GM19099 (cell line): ENCODE results near the gene KCNH1.

Source experiments
- POLR2A ChIP-seq: IDR thresholded peaks from 3 replicates; pipeline ENCODE4 v1.6.1; 2011; ENCODE audit warnings: low read depth; ENCODE audit not compliant: insufficient read length; ENCODE audit errors: extremely low read depth

The KCNH1 gene

DNA sequence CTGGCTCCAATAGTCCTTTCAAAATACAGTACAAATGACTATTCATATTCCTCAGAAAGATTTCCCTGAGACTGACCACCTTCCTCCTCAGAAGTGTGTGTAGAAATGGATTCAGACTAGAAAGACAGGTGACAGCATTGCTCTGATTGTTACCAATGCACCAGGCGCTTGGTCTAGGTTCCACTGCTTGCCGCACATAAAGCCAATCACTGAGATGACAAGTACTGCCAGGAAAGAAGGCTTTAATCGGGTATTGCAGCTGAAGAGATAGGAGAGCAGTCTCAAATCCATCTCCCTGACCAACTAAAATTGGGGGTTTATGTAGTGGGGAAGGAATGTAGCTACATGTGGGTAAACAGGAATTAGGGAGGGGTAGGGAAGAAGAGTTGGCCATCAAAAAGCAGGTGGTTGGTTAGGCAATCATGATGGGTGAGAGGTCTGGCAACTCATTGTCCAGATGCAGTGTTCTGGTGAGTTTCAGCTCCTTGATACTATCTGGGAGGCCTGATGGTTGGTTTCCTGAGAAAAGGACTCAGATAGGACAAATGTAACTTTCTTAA, 98.0 kb downstream of the KCNH1 start:
- TF ChIP-seq POLR2A, result no peak

- TF ChIP-seq POLR2A, result no peak
Observed at GRCh38 chr1:211033921-211034525, 99.9 kb downstream of the KCNH1 start.

GRCh38 chr1:211024901-211025300, 109.0 kb downstream of the KCNH1 start:
- no peak for TF ChIP-seq POLR2A

DNA sequence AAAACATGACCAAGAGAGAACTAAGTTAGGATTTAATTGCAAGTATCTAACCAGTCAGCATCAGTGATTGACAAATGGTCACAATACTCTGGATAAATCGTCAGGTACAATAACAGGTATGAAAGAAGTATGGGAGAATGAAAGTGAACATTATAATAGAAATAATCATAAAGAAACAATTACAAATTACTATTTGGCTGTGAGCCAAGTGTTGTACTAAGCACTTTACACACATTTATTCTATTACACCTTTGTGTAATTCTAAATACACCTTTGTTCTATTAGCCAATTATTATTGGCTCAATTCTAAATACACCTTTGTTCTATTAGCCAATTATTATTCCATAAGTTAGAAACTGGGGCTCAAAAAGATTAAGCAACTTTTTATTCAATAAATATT, 114.7 kb downstream of the KCNH1 start:
- no peak for TF ChIP-seq POLR2A

- TF ChIP-seq POLR2A, result no peak
Observed at GRCh38 chr1:211018690-211019089, 115.3 kb downstream of the KCNH1 start.

DNA sequence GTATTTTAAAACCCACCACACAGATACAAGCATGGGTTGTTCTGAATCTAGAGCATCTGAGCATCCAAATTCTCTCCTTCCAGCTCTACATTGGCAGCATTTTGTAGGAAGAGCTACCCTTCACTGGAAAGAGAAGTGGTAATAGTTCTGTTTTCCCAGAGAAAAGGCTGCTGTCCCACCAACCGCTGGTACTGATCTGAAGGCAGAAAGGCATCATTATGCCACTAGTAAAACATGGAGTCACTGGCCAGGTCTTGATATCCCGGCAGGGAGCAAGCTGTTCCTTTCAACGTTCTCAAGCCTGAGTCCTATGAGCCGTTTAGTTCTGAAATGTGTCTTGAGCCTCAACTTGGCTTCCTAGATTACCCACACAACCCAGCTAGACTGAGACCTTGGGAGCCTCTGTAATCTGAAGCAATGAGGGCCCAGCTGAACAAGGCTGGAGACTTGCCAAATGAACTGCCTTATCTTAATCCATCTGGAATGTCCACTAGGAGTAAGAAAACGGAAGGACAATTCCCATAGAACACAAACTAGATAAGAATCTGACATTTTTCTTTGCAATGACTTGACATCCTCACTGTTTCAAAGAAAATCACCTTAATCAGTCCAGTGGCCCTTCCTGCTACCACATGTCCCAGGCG, 116.8 kb downstream of the KCNH1 start:
- no peak for TF ChIP-seq POLR2A

DNA sequence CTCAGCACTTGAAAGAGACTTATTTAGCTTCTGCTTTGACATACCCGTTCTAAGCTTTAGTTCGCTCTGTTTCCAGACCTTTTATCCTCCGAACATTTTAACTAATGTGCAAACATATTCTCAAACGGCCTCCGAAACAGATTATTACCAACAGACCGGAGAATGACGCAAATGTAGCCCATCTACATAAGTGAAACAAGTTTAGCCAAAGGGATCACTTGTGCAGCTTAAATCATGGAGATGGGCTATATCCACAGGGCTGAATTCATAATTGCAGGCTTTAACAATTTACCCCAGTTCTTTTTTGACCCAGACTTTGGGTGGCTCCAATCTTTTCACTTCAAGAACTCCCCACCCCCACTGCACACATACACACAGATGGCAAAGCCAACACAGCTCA, 119.7 kb downstream of the KCNH1 start:
- TF ChIP-seq POLR2A, result no peak

DNA sequence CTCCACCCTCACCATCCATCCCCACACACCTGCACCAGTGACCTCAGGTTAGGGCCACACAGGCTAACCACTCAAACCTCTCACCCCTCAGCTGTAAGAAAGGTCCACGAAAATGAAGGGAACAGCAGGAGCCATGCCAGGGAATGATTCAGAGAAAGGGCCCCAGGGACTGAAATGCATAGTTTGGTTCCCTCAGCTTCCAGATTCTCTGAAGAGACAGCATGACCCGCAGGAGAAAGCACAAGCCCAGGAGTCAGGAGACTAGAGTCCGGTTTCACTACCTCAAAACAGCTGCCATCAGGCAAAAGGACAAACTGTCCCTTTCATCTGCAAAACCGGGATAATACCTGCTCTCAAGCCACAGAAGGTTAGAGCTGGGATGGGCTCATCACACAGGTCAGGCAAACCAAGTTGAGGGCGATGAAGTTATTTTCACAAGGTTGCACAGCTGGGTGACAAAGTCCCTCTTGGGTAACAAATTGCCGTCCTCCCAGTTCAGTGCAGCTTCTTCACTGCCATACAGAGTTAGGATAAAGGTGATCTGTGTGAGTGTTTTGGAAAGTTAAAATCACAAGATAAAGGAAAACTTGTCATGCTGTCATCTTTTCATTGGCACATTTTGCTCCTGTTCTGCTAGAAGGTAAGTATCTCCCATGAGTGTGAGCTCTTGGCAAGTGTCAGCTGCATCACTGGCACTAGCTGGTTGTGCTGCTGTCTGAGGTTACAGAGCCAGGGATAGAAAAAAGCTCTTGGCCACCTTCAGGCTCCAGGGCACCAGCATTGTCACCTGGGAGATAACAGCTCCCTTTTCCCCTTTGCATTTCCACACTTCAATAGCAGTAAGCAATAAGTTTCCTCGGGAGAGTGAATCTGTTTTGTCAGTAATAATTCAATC, 120.4 kb downstream of the KCNH1 start:
- no peak for TF ChIP-seq POLR2A

GRCh38 chr1:211009944-211010343, 124.0 kb downstream of the KCNH1 start:
- no peak for TF ChIP-seq POLR2A

GRCh38 chr1:211007830-211008229, 126.1 kb downstream of the KCNH1 start:
- TF ChIP-seq POLR2A, result no peak

GRCh38 chr1:210992837-210993236, 141.1 kb downstream of the KCNH1 start:
- TF ChIP-seq POLR2A, result no peak

DNA sequence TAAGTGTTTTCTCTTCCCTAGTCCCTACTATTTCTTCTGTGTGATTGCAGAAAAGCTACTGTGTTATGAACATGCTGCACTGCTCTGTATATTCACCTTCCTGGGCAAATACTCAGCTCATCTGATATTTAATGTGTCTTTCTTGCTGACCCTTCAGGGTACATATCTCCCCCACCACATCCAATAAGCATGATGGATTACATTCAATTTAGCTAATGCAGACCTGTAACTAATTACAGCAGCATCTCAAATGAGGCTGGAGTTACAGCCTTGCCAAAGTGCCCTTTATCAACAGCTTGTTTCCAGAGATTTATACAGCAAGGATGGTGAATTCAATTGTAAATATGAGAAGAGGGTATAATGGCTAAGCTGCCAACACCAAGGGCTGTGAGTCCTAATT, 144.0 kb downstream of the KCNH1 start:
- TF ChIP-seq POLR2A, result no peak

DNA sequence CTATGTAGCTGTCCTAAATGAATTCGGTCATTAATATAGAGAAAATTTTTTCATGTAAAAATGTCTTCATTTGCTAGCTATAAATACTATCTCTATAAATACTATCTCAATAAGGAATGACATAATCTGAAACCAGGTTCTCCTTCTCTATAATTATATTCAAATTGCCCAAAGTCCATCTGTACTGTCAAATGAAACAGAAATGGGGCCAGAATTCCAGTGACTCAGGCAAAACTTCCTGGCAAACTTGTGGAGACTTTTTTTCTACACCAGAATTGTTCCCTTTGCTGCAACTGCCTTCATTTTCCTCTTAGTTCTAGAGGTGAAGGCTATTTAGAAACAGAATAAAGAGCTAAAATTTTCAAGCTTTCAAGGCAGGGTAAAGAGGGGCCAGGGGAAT, 152.5 kb downstream of the KCNH1 start:
- no peak for TF ChIP-seq POLR2A

DNA sequence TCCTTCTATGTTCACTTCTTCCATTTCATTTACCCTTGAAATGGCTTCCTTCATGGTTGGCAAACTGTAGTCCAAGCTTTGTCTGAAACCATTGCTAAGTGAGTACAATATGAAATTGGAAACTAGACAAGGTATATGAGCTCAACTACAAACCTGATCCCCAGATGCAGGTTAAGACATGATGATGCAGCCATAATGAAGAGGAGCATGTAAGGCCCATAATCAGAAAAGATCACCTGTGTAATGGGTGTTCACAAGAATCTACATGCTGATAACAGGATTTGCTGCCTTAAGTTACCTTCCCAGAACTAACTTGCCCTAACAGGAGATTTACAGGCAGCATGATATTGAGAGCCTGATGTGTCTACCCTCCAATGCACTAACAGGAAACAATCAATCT, 153.9 kb downstream of the KCNH1 start:
- no peak for TF ChIP-seq POLR2A

- no peak for TF ChIP-seq POLR2A
Observed at GRCh38 chr1:210978974-210979354, 155.0 kb downstream of the KCNH1 start.

- no peak for TF ChIP-seq POLR2A
Observed at GRCh38 chr1:210978316-210978973, 155.5 kb downstream of the KCNH1 start.

DNA sequence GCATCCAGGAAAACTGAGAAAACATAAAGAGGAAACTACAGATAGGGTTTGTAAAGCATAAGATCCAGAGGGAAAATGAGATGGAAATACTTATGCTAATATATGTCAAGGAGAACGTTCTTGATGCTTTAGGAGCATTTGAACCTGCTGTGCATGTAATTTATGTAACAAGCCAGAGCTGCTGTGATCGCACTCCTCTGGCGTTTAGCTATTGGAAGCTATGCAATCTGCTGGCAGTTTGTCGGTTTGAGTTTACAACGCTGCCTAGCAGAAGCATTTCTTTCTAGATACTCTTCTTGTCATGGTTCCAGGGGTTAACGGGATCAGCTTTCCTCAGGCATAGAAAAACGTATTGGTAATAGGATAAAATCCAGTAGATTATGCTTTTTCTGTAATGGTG, 182.7 kb downstream of the KCNH1 start:
- TF ChIP-seq POLR2A, result no peak
